Karpas-422 (cell line): ENCODE measurements around the gene PHLDA2. TPM values are rescaled to one million over a fixed set of nuclear protein-coding genes. Genes with fewer than 3 reads are reported as not detected.

Experiments
- DNase-seq: peaks from one replicate; pipeline ENCODE4 v3.0.0-alpha.2; 2015
- H2AFZ ChIP-seq: fragments of 200-600 bp; sonication (generic); 2 replicates; pipeline ENCODE4 v1.6.1; 2014; ENCODE audit warnings: antibody characterized with exemption, low read length, mixed read lengths
- H3K27ac ChIP-seq: fragments of 200-600 bp; sonication (generic); 2 replicates; pipeline ENCODE4 v1.5.1; 2014; ENCODE audit warnings: mild to moderate bottlenecking, low read length, moderate library complexity
- H3K27me3 ChIP-seq: fragments of 200-600 bp; sonication (generic); 2 replicates; pipeline ENCODE4 v1.6.1; 2014; ENCODE audit warnings: low read length, mixed read lengths
- H3K36me3 ChIP-seq: fragments of 200-600 bp; sonication (generic); 2 replicates; pipeline ENCODE4 v1.6.1; 2014; ENCODE audit warnings: low read length, mixed read lengths; ENCODE audit not compliant: insufficient read depth
- H3K4me1 ChIP-seq: fragments of 200-600 bp; sonication (generic); 2 replicates; pipeline ENCODE4 v1.6.1; 2014; ENCODE audit warnings: mild to moderate bottlenecking, low read length, mixed read lengths
- H3K4me2 ChIP-seq: fragments of 200-600 bp; sonication (generic); 2 replicates; pipeline ENCODE4 v1.6.1; 2014; ENCODE audit warnings: low read length, low read depth, mild to moderate bottlenecking; ENCODE audit not compliant: poor library complexity, severe bottlenecking
- H3K4me3 ChIP-seq: fragments of 200-600 bp; sonication (generic); 2 replicates; pipeline ENCODE4 v1.5.1; 2014; ENCODE audit warnings: mild to moderate bottlenecking, antibody characterized with exemption, low read length, mixed read lengths
- H3K79me2 ChIP-seq: fragments of 200-600 bp; sonication (generic); 2 replicates; pipeline ENCODE4 v1.6.1; 2014; ENCODE audit warnings: mild to moderate bottlenecking, low read length, mixed read lengths
- H3K9ac ChIP-seq: fragments of 200-600 bp; sonication (generic); 2 replicates; pipeline ENCODE4 v1.6.0; 2014; ENCODE audit warnings: low read length
- H3K9me2 ChIP-seq: fragments of 200-600 bp; sonication (generic), shearing (Covaris generic); replicated peaks from 2 replicates; pipeline ENCODE4 v1.6.0; 2014; ENCODE audit warnings: mild to moderate bottlenecking, low read length, moderate library complexity; ENCODE audit not compliant: insufficient read depth
- H3K9me3 ChIP-seq: fragments of 300-700, 200-600 bp; sonication (generic); 2 replicates; pipeline ENCODE4 v1.6.1; 2014; ENCODE audit warnings: low read length, mixed read lengths
- H4K20me1 ChIP-seq: fragments of 200-600 bp; sonication (generic); 2 replicates; pipeline ENCODE4 v1.6.1; 2014; ENCODE audit warnings: mild to moderate bottlenecking, antibody characterized with exemption, low read length, low read depth; ENCODE audit not compliant: insufficient read depth
- total RNA-seq: library from RNA; depleted of rRNA; stranded (reverse); fragments of >200 nt; shearing (Covaris generic); gene quantifications from 2 replicates; pipeline ENCODE4 v1.2.3, GENCODE V29; 2014; ENCODE audit warnings: low replicate concordance

Gene PHLDA2
- total RNA-seq, 1 experiment from 2014 or later: not detected

- Histone ChIP-seq H3K9me3 (no peaks in the 10 kb centered on the region), H3K4me1 (no peaks in the 10 kb centered on the region), H3K27me3 (no peaks in the 10 kb centered on the region), H3K9me2 (no peaks in the 10 kb centered on the region), H3K36me3 (peaks cover 82% of the 10 kb centered on the region), H3K4me3 (no peak overlapping the region), H3K9ac (no peak overlapping the region), H3K4me2 (no peak overlapping the region), H3K27ac (no peak overlapping the region), H4K20me1 (peaks cover 40% of the 10 kb centered on the region), H2AFZ (no peak overlapping the region), H3K79me2 (peaks cover 88% of the 10 kb centered on the region)
- no peak for DNase-seq
Observed at GRCh38 chr11:2963761-2964160, 34.5 kb upstream of the PHLDA2 start.

GRCh38 chr11:2963112-2963754 lies 34.0 kb upstream of the PHLDA2 start:
- Histone ChIP-seq H3K9me2 (no peaks in the 10 kb centered on the region), H3K79me2 (peaks cover 88% of the 10 kb centered on the region), H3K4me3 (no peak overlapping the region), H4K20me1 (peaks cover 40% of the 10 kb centered on the region), H3K27ac (no peak overlapping the region), H2AFZ (no peak overlapping the region), H3K36me3 (peaks cover 82% of the 10 kb centered on the region), H3K4me1 (no peaks in the 10 kb centered on the region), H3K9me3 (no peaks in the 10 kb centered on the region), H3K27me3 (no peaks in the 10 kb centered on the region), H3K4me2 (no peak overlapping the region), H3K9ac (no peak overlapping the region)
- DNase-seq: no peak

GRCh38 chr11:2961080-2961479 lies 31.9 kb upstream of the PHLDA2 start:
- DNase-seq: no peak
- H3K36me3 ChIP-seq: peaks cover 85% of the 10 kb centered on the region
- H3K9me2 ChIP-seq: no peaks in the 10 kb centered on the region
- no peak overlapping the region for H2AFZ ChIP-seq
- no peaks in the 10 kb centered on the region for H3K9me3 ChIP-seq
- H3K4me2 ChIP-seq: no peak overlapping the region
- no peak overlapping the region for H3K4me3 ChIP-seq
- peaks cover 76% of the 10 kb centered on the region for H3K79me2 ChIP-seq
- no peak overlapping the region for H3K27ac ChIP-seq
- no peak overlapping the region for H3K9ac ChIP-seq
- H4K20me1 ChIP-seq: peaks cover 25% of the 10 kb centered on the region
- no peaks in the 10 kb centered on the region for H3K4me1 ChIP-seq
- H3K27me3 ChIP-seq: no peaks in the 10 kb centered on the region

GRCh38 chr11:2960139-2960538 lies 30.9 kb upstream of the PHLDA2 start:
- H3K27me3 ChIP-seq: no peaks in the 10 kb centered on the region
- peaks cover 69% of the 10 kb centered on the region for H3K79me2 ChIP-seq
- no peak overlapping the region for H3K9ac ChIP-seq

GRCh38 chr11:2958251-2958650 lies 29.0 kb upstream of the PHLDA2 start:
- Histone ChIP-seq H3K9ac (no peak overlapping the region), H3K27me3 (no peaks in the 10 kb centered on the region), H4K20me1 (0 out of 2 replicates have a peak, but pooled peaks cover 11% of the 10 kb centered on the region), H3K9me3 (no peaks in the 10 kb centered on the region), H3K4me2 (no peak overlapping the region), H3K79me2 (peaks cover 55% of the 10 kb centered on the region), H2AFZ (no peak overlapping the region), H3K27ac (no peak overlapping the region), H3K9me2 (no peaks in the 10 kb centered on the region), H3K4me3 (no peak overlapping the region), H3K4me1 (no peaks in the 10 kb centered on the region), H3K36me3 (peaks cover 91% of the 10 kb centered on the region)
- no peak for DNase-seq

More at GRCh38 chr11:2960139-2960538, 30.9 kb upstream of the PHLDA2 start:
- no peak overlapping the region for H3K4me2 ChIP-seq
- no peaks in the 10 kb centered on the region for H3K9me2 ChIP-seq
- H3K36me3 ChIP-seq: peaks cover 90% of the 10 kb centered on the region
- H3K4me1 ChIP-seq: no peaks in the 10 kb centered on the region
- no peak for DNase-seq
- no peak overlapping the region for H3K4me3 ChIP-seq
- no peak overlapping the region for H3K27ac ChIP-seq
- H3K9me3 ChIP-seq: no peaks in the 10 kb centered on the region
- H2AFZ ChIP-seq: no peak overlapping the region
- H4K20me1 ChIP-seq: peaks cover 22% of the 10 kb centered on the region

GRCh38 chr11:2955906-2956476 lies 26.8 kb upstream of the PHLDA2 start:
- H3K27me3 ChIP-seq: no peaks in the 10 kb centered on the region
- H3K27ac ChIP-seq: no peak overlapping the region
- H3K4me1 ChIP-seq: no peaks in the 10 kb centered on the region
- no peak overlapping the region for H3K9ac ChIP-seq
- H3K4me2 ChIP-seq: no peak overlapping the region
- H3K9me2 ChIP-seq: no peaks in the 10 kb centered on the region
- 0 out of 2 replicates have a peak, but pooled peaks cover 9% of the 10 kb centered on the region for H4K20me1 ChIP-seq
- H3K4me3 ChIP-seq: no peak overlapping the region
- DNase-seq: no peak
- peaks cover 99% of the 10 kb centered on the region for H3K36me3 ChIP-seq
- no peak overlapping the region for H2AFZ ChIP-seq
- no peaks in the 10 kb centered on the region for H3K9me3 ChIP-seq
- H3K79me2 ChIP-seq: peaks cover 37% of the 10 kb centered on the region

- Histone ChIP-seq H3K27ac (no peak overlapping the region), H3K9me2 (no peaks in the 10 kb centered on the region), H3K4me3 (no peak overlapping the region), H3K4me1 (no peaks in the 10 kb centered on the region), H3K9me3 (no peaks in the 10 kb centered on the region), H3K4me2 (no peak overlapping the region), H3K9ac (no peak overlapping the region), H2AFZ (no peak overlapping the region), H3K27me3 (no peaks in the 10 kb centered on the region), H3K79me2 (peaks cover 20% of the 10 kb centered on the region), H3K36me3 (peaks cover 99% of the 10 kb centered on the region), H4K20me1 (no peaks in the 10 kb centered on the region)
- no peak for DNase-seq
Observed at GRCh38 chr11:2954263-2954662, 25.0 kb upstream of the PHLDA2 start.

GRCh38 chr11:2952290-2952689 lies 23.1 kb upstream of the PHLDA2 start:
- no peak overlapping the region for H3K27ac ChIP-seq
- no peaks in the 10 kb centered on the region for H3K9me3 ChIP-seq
- no peak overlapping the region for H3K9ac ChIP-seq
- no peaks in the 10 kb centered on the region for H3K9me2 ChIP-seq
- H2AFZ ChIP-seq: no peak overlapping the region
- no peaks in the 10 kb centered on the region for H3K27me3 ChIP-seq
- no peak overlapping the region for H3K4me2 ChIP-seq
- peaks cover 99% of the 10 kb centered on the region for H3K36me3 ChIP-seq
- H3K4me1 ChIP-seq: no peaks in the 10 kb centered on the region
- no peak for DNase-seq
- H3K4me3 ChIP-seq: no peak overlapping the region
- H3K79me2 ChIP-seq: peaks cover 8% of the 10 kb centered on the region; the same call in 1 of the 2 replicates
- H4K20me1 ChIP-seq: no peaks in the 10 kb centered on the region
